Measurements from ENCODE around the gene SERTAD3. TPM values are rescaled to one million over a fixed set of nuclear protein-coding genes. Genes with fewer than 3 reads are reported as not detected.

Gene SERTAD3
- polyA plus RNA-seq, 1 of the 3 experiments (the other 2 are of a cell fraction): 11.3 TPM

- Histone ChIP-seq H3K36me3 (replicated peaks in 1 of 2; ENCODE audit: control insufficient read depth in 1 of 2, insufficient read depth in 2 of 2, low read length in 1 of 2) (no peaks in the 10 kb centered on the region), H3K9me2 (no peaks in the 10 kb centered on the region), H3K9ac (no peak overlapping the region), H4K20me1 (ENCODE audit: insufficient read depth) (no peaks in the 10 kb centered on the region), H3K9me3 (no peaks in the 10 kb centered on the region), H3K4me1 (ENCODE audit: control insufficient read depth in 1 of 2, insufficient read depth in 2 of 2, low read depth in 1 of 2, low read length in 1 of 2) (no peaks in the 10 kb centered on the region; a peak in 1 of 4 replicates), H3F3A (replicated peaks; ENCODE audit: insufficient read depth) (no peaks in the 10 kb centered on the region), H3K79me2 (ENCODE audit: insufficient read depth) (no peaks in the 10 kb centered on the region), H3K4me2 (no peak overlapping the region), H3K4me3 (ENCODE audit: low read depth in 2 of 2, low read length in 1 of 2) (no peak overlapping the region), H3K27ac (ENCODE audit: low read depth in 2 of 2, low read length in 1 of 2) (no peak overlapping the region), H2AFZ (ENCODE audit: low read depth) (no peak overlapping the region), H3K27me3 (ENCODE audit: insufficient read depth) (no peaks in the 10 kb centered on the region)
- CTCF ChIA-PET: no interaction called here
- no peak for TF ChIP-seq MXI1 (IDR thresholded peaks at IDR 0.05; ENCODE audit: low read depth, low read length)
- DNase-seq: no peak
- WGBS (ENCODE audit: low lambda C conversion rate): 91% methylated on average over 13 of the region's 13 CpGs
- POLR2A ChIA-PET: no interaction called here
Measured at GRCh38 chr19:40472516-40472915, 28.4 kb upstream of the SERTAD3 start.

GRCh38 chr19:40471111-40471510 lies 27.0 kb upstream of the SERTAD3 start:
- H4K20me1 ChIP-seq (ENCODE audit: insufficient read depth): no peaks in the 10 kb centered on the region
- H3K4me3 ChIP-seq (ENCODE audit: low read depth in 2 of 2, low read length in 1 of 2): no peak overlapping the region
- no peaks in the 10 kb centered on the region for H3K79me2 ChIP-seq (ENCODE audit: insufficient read depth)
- ChIA-PET CTCF (no interaction called here), POLR2A (no interaction called here)
- no peak overlapping the region for H3K4me2 ChIP-seq
- H3K27me3 ChIP-seq (ENCODE audit: insufficient read depth): no peaks in the 10 kb centered on the region
- 97% methylated on average over 3 of the region's 3 CpGs for WGBS (ENCODE audit: low lambda C conversion rate)
- no peak overlapping the region for H3K27ac ChIP-seq (ENCODE audit: low read depth in 2 of 2, low read length in 1 of 2)
- H3K4me1 ChIP-seq (ENCODE audit: control insufficient read depth in 1 of 2, insufficient read depth in 2 of 2, low read depth in 1 of 2, low read length in 1 of 2): peaks cover 0 to 7% of the 10 kb centered on the region in 2 experiments; a peak in 1 of 4 replicates
- no peaks in the 10 kb centered on the region for H3K9me3 ChIP-seq
- H3K9me2 ChIP-seq: no peaks in the 10 kb centered on the region
- no peaks in the 10 kb centered on the region for H3F3A ChIP-seq (replicated peaks; ENCODE audit: insufficient read depth)
- no peak overlapping the region for H2AFZ ChIP-seq (ENCODE audit: low read depth)
- no peaks in the 10 kb centered on the region for H3K36me3 ChIP-seq (replicated peaks in 1 of 2; ENCODE audit: control insufficient read depth in 1 of 2, insufficient read depth in 2 of 2, low read length in 1 of 2)
- no peak for DNase-seq
- H3K9ac ChIP-seq: no peak overlapping the region
- no peak for TF ChIP-seq MAX (IDR thresholded peaks at IDR 0.05; ENCODE audit: low read depth)
- TF ChIP-seq FOXM1 (IDR thresholded peaks at IDR 0.05; ENCODE audit: low read depth): no peak
- no peak for TF ChIP-seq EP300 (IDR thresholded peaks at IDR 0.05; ENCODE audit: borderline replicate concordance in 1 of 2, low read depth in 1 of 2, low read length in 1 of 2)
- no peak for TF ChIP-seq SIN3A (IDR thresholded peaks at IDR 0.05; ENCODE audit: borderline replicate concordance, low read depth, low read length)
- TF ChIP-seq CTCF (IDR thresholded peaks at IDR 0.05): no peak
- TF ChIP-seq ZBTB33 (IDR thresholded peaks at IDR 0.05; ENCODE audit: borderline replicate concordance, low read depth): no peak

All from SK-N-SH (cell line).